HepG2 (cell line): ENCODE results near the gene ZFAND2B. TPM values are rescaled to one million over a fixed set of nuclear protein-coding genes. Genes with fewer than 3 reads are reported as not detected.
A peak's percentile ranks its signal among the peaks of the same experiment; 100 is the strongest.

Experiments
- ATAC-seq: fragments of 200-7000 bp; cut with Tn5 transposase; 3 replicates; pipeline ENCODE4 v1.9.1; 2020; ENCODE audit warnings: mild to moderate bottlenecking, moderate library complexity
- BruUV-seq: library from RNA; stranded (reverse); fragments of 400-500 nt; replicated peaks from 2 replicates; lab custom pipeline; 2021; lab: Mats Ljungman, UMichigan
- CTCF ChIA-PET: fragments of 300-600 bp; formaldehyde crosslinking; extraction: SDS; loops from one replicate; lab custom pipeline; 2021; ENCODE audit warnings: low total read pairs, inconsistent platforms, low intra/inter-chr PET ratio; lab: Yijun Ruan, JAX
- POLR2A ChIA-PET: fragments of 350-600 bp; sonication (Branson Sonifier 250); formaldehyde crosslinking; loops from one replicate; lab custom pipeline; 2020; ENCODE audit warnings: antibody characterized with exemption, inconsistent platforms; lab: Yijun Ruan, JAX
- DNase-seq: peaks from one replicate; pipeline ENCODE4 v3.0.0-alpha.2; 2015; ENCODE audit warnings: low spot score
- FAIRE-seq: peaks from 3 replicates; lab custom pipeline; 2011; peaks lifted over from hg19 to GRCh38; lab: Jason Lieb, UNC
- H2AFZ ChIP-seq: one replicate; pipeline ENCODE4 v1.6.1; 2011; ENCODE audit warnings: low read length, inconsistent platforms
- H3K27ac ChIP-seq: fragments of 300-600 bp; 3 replicates; pipeline ENCODE4 v1.8.0; 2011; ENCODE audit warnings: mixed run types, mild to moderate bottlenecking, mixed read lengths, low read length, inconsistent platforms; ENCODE audit not compliant: insufficient read depth; ENCODE audit errors: extremely low read length
- H3K27me3 ChIP-seq, 2 experiments: fragments of 200-600 bp in 1 of 2; 2 replicates in 1 of 2; 3 replicates in 1 of 2; pipeline versions ENCODE4 v1.6.0 to v1.8.0; 2011; ENCODE audit warnings: low read length in 2 of 2, mild to moderate bottlenecking in 2 of 2, moderate library complexity in 2 of 2, inconsistent platforms in 1 of 2; ENCODE audit not compliant: insufficient read depth in 2 of 2, control insufficient read depth in 1 of 2
- H3K36me3 ChIP-seq, 2 experiments: fragments of 200-600 bp in 1 of 2; replicated peaks in 1 of 2; 2 replicates in 1 of 2; 3 replicates in 1 of 2; pipeline versions ENCODE4 v1.5.1 to v1.8.0; 2011; ENCODE audit warnings: low read length in 2 of 2, inconsistent platforms in 1 of 2; ENCODE audit not compliant: insufficient read depth in 2 of 2, control insufficient read depth in 1 of 2
- H3K4me1 ChIP-seq: 2 replicates; pipeline ENCODE4 v1.5.1; 2012; ENCODE audit warnings: low read length, inconsistent platforms; ENCODE audit not compliant: insufficient read depth
- H3K4me2 ChIP-seq: 2 replicates; pipeline ENCODE4 v1.6.0; 2011; ENCODE audit warnings: low read depth, low read length, inconsistent platforms
- H3K4me3 ChIP-seq, 3 experiments: fragments of 200-600 bp in 1 of 3; sonication (generic), shearing (Covaris generic) in 1 of 3; replicated peaks in 1 of 3; 2 replicates each; pipeline ENCODE4 v1.5.1; 2011 to 2016; ENCODE audit warnings: low read length in 3 of 3, inconsistent platforms in 2 of 3, low read depth in 2 of 3, mild to moderate bottlenecking in 2 of 3, control low read depth in 1 of 3, mixed read lengths in 1 of 3; ENCODE audit not compliant: insufficient read depth in 1 of 3
- H3K79me2 ChIP-seq: one replicate; pipeline ENCODE4 v1.6.1; 2011; ENCODE audit warnings: low read length, inconsistent platforms; ENCODE audit not compliant: insufficient read depth
- H3K9ac ChIP-seq: 2 replicates; pipeline ENCODE4 v1.6.0; 2011; ENCODE audit warnings: mild to moderate bottlenecking, low read depth, low read length, inconsistent platforms; ENCODE audit not compliant: insufficient read depth
- H3K9me3 ChIP-seq: 2 replicates; pipeline ENCODE4 v1.5.1; 2012; ENCODE audit warnings: mild to moderate bottlenecking, low read length
- H4K20me1 ChIP-seq: 2 replicates; pipeline ENCODE4 v1.6.0; 2011; ENCODE audit warnings: inconsistent platforms, mild to moderate bottlenecking, low read length, moderate library complexity; ENCODE audit not compliant: insufficient read depth
- ELF4 ChIP-seq: sonication (generic); formaldehyde crosslinking; IDR thresholded peaks from 2 replicates; pipeline ENCODE4 v1.5.0; 2020; ENCODE audit warnings: missing genetic modification reagents, mild to moderate bottlenecking, moderate library complexity, borderline replicate concordance
- GLI4 ChIP-seq: sonication (generic); formaldehyde crosslinking; IDR thresholded peaks from 2 replicates; pipeline ENCODE4 v1.5.1; 2020; ENCODE audit warnings: missing genetic modification reagents, mild to moderate bottlenecking, moderate library complexity, borderline replicate concordance
- ISX ChIP-seq: sonication (generic); formaldehyde crosslinking; conservative IDR thresholded peaks from 2 replicates; pipeline ENCODE4 v1.5.0; 2020; ENCODE audit warnings: missing genetic modification reagents
- KLF15 ChIP-seq: sonication (generic); formaldehyde crosslinking; IDR thresholded peaks from 2 replicates; pipeline ENCODE4 v1.8.1; 2023; ENCODE audit warnings: borderline replicate concordance, mild to moderate bottlenecking, inconsistent platforms, missing genetic modification reagents, mixed read lengths
- PAWR ChIP-seq: sonication (generic); formaldehyde crosslinking; IDR thresholded peaks from 2 replicates; pipeline ENCODE4 v1.4.0; 2020; ENCODE audit warnings: missing genetic modification reagents, mild to moderate bottlenecking, borderline replicate concordance
- RAD21 ChIP-seq: fragments of 450-650 bp; formaldehyde crosslinking; IDR thresholded peaks from 2 replicates; pipeline ENCODE4 v1.5.0; 2020; ENCODE audit warnings: mild to moderate bottlenecking
- RFXANK ChIP-seq: IDR thresholded peaks from 2 replicates; pipeline ENCODE4 v1.6.1; 2016
- SAFB2 ChIP-seq: sonication (generic); formaldehyde crosslinking; IDR thresholded peaks from 2 replicates; pipeline ENCODE4 v1.5.1; 2020; ENCODE audit warnings: missing genetic modification reagents, low read depth, mild to moderate bottlenecking, borderline replicate concordance
- SPEN ChIP-seq: sonication (generic); formaldehyde crosslinking; IDR thresholded peaks from 2 replicates; pipeline ENCODE4 v1.5.1; 2020; ENCODE audit warnings: low read depth, mild to moderate bottlenecking, missing genetic modification reagents
- ZNF296 ChIP-seq: sonication (generic); formaldehyde crosslinking; conservative IDR thresholded peaks from 2 replicates; pipeline ENCODE4 v1.5.0; 2020; ENCODE audit warnings: mild to moderate bottlenecking, missing genetic modification reagents
- ZNF563 ChIP-seq: sonication (generic); formaldehyde crosslinking; IDR thresholded peaks from 2 replicates; pipeline ENCODE4 v1.8.0; 2022; ENCODE audit warnings: mild to moderate bottlenecking, moderate library complexity, missing genetic modification reagents
- ZNF891 ChIP-seq: sonication (generic); formaldehyde crosslinking; IDR thresholded peaks from 2 replicates; pipeline ENCODE4 v1.5.0; 2020; ENCODE audit warnings: mild to moderate bottlenecking, missing genetic modification reagents
- WGBS: methylation state at CpG from one replicate; pipeline ENCODE4 v1.1.6; 2017; ENCODE audit warnings: low lambda C conversion rate; 5-methylcytosine and 5-hydroxymethylcytosine counted together
- in situ Hi-C: cut with HindIII; loops from 2 replicates; pipeline ENCODE4 v1.10.0; 2017; ENCODE audit warnings: low pct_unique_long_range_greater_than_20kb; ENCODE audit not compliant: extremely low pct_ligation_motif_present
- intact Hi-C: fragments of 100-400 bp; cut with micrococcal nuclease; formaldehyde crosslinking; loops from one replicate; pipeline ENCODE4 v1.10.0; 2022; ENCODE audit not compliant: unreplicated experiment
- polyA plus RNA-seq, 8 experiments: library from polyadenylated mRNA; depleted of rRNA in 3 of 8; stranded (reverse) in 7 of 8; unstranded in 1 of 8; fragments of >200 nt; fragmentation: Illumina TruSeq in 4 of 8; extraction: Trizol in 4 of 8; gene quantifications; 2 replicates each; pipeline versions ENCODE4 v1.2.1 to v1.2.3, GENCODE V29; 2011 to 2016; ENCODE audit warnings: low read depth in 4 of 8, missing spikeins in 1 of 8, mixed read lengths in 1 of 8; ENCODE audit not compliant: insufficient read depth in 1 of 8
- total RNA-seq, 5 experiments: library from RNA; depleted of rRNA; stranded (reverse); fragments of >200 nt; fragmentation: Illumina TruSeq; extraction: Trizol; gene quantifications; 2 replicates each; pipeline ENCODE4 v1.2.3, GENCODE V29; 2016; ENCODE audit warnings: low read depth in 1 of 5
- TF ChIP-seq, protein P1 (sequence below): sonication (generic); formaldehyde crosslinking; IDR thresholded peaks from 2 replicates; pipeline ENCODE4 v1.8.0; 2022; ENCODE audit warnings: mild to moderate bottlenecking, missing genetic modification reagents; ENCODE audit not compliant: insufficient replicate concordance
- TF ChIP-seq, protein P2 (sequence below): sonication (generic); formaldehyde crosslinking; IDR thresholded peaks from 2 replicates; pipeline ENCODE4 v1.4.0; 2020; ENCODE audit warnings: missing genetic modification reagents; ENCODE audit errors: not compliant biosample characterization

The ZFAND2B gene
- total and polyA plus RNA-seq, 2 of the 13 experiments (the other 11 are each of a cell fraction or from before 2014, with no cell fraction given) = 53.3 to 115 TPM

DNA sequence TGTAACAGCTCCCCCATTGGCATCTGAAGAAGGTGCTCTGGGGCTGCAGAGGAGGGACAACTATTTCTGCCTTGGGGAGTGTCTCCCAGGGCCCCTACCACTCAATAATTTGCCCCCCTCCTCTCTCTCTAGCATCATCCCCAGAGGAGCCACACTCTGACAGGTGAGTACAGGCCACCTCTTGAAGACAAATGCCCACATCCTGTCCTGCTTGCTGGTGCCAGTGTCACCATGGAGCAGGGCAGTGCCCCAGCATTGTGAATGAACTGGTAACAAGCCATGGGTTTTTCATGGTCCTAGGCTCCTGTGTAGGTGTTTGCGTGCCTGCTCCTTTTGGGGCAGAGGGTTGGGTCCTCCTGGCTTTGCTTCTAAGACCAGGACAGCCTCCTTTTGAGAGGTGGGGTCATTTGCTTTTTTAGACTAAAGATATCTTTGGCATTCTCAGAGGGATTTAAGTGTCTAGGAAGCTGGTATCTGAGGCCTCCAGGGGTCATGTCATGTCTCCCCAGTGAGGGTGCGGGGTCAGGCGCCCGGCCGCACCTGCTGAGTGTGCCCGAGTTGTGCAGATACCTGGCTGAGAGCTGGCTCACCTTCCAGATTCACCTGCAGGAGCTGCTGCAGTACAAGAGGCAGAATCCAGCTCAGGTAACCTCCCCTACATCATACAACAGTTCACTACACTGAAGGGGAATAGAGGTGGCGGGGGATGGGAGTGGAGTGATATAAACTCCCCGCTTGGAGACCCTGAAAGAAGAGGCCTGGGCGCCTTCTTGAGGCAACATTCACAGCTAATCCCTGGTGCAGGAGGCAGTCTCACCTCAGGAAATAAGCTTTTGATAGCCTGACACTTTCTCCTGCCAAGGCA is 26.7 kb upstream of the ZFAND2B start:
- no peaks in the 10 kb centered on the region for H3K9me3 ChIP-seq
- no peak overlapping the region; a peak in 1 of 6 replicates for H3K4me3 ChIP-seq
- peaks cover 32 to 50% of the 10 kb centered on the region in 2 experiments for H3K36me3 ChIP-seq
- POLR2A ChIA-PET = interaction anchor here (1.3 to 4.8 kb wide), 3 partner anchors 19 to 29 kb away, joined by 3 to 21 read pairs (median 6); partner anchors contain the start of gene ZFAND2B
- intact Hi-C loops = no loop called here
- peak; percentile 39; the same call in 1 of the 2 replicates for TF ChIP-seq ZNF563 (CRISPR knock-in tag)
- no peak for TF ChIP-seq SPEN (CRISPR knock-in tag)
- H3K4me1 ChIP-seq = peaks cover 33% of the 10 kb centered on the region
- in situ Hi-C loops = no loop called here
- CTCF ChIA-PET = no interaction called here
- no TSS peak for BruUV-seq
- no peak overlapping the region for H3K9ac ChIP-seq
- H3K27ac ChIP-seq = no peak overlapping the region
- 99% methylated on average over 9 of the region's 9 CpGs for WGBS
- no peaks in the 10 kb centered on the region; a peak in 1 of 5 replicates for H3K27me3 ChIP-seq
- H3K4me2 ChIP-seq = peak overlapping the region; percentile 100
- peaks cover 26% of the 10 kb centered on the region for H3K79me2 ChIP-seq
- no peaks in the 10 kb centered on the region for H4K20me1 ChIP-seq
- no peak overlapping the region for H2AFZ ChIP-seq
- DNase-seq = no peak
- no peak for FAIRE-seq
- ATAC-seq = no peak

DNA sequence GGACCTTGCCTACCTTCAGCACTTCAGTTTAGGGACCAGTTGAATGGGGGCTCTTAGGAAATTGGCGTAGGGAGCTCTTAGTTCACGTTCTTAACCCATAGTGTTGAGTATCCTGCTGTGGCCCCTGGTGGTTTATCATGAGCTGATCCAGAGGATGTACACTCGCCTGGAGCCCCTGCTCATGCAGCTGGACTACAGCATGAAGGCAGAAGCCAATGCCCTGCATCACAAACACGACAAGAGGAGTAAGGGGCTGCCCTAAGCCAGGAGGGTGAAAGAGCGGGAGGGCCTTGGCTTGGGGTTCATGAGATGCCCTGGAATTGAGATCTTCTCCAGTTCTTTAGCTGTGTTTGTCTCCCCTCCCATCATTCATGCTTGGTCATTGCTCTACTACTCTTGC is 25.6 kb upstream of the ZFAND2B start:
- BruUV-seq = no TSS peak
- no peak for FAIRE-seq
- H3K27ac ChIP-seq = no peak overlapping the region
- peaks cover 24% of the 10 kb centered on the region for H3K4me1 ChIP-seq
- 98% methylated on average over 5 of the region's 5 CpGs for whole genome bisulfite sequencing
- H2AFZ ChIP-seq = no peak overlapping the region
- no peak overlapping the region for H3K4me2 ChIP-seq
- H3K9me3 ChIP-seq = no peaks in the 10 kb centered on the region
- DNase-seq = no peak
- H3K36me3 ChIP-seq = peaks cover 30 to 48% of the 10 kb centered on the region in 2 experiments
- ChIA-PET POLR2A (interaction anchor here (1.6 to 4.8 kb wide), 5 partner anchors 9 to 28 kb away, joined by 4 to 21 read pairs (median 9); partner anchors contain the start of gene ZFAND2B), CTCF (no interaction called here)
- no peaks in the 10 kb centered on the region for H4K20me1 ChIP-seq
- H3K4me3 ChIP-seq = no peak overlapping the region
- H3K79me2 ChIP-seq = peaks cover 19% of the 10 kb centered on the region
- ATAC-seq = no peak
- H3K27me3 ChIP-seq = no peaks in the 10 kb centered on the region; a peak in 1 of 5 replicates
- no peak overlapping the region for H3K9ac ChIP-seq
- intact Hi-C loops = no loop called here
- in situ Hi-C loops = no loop called here
- TF ChIP-seq ELF4 (CRISPR knock-in tag) (no peak), ISX (CRISPR knock-in tag) (no peak), ZNF296 (CRISPR knock-in tag) (no peak), PAWR (CRISPR knock-in tag) (no peak), SAFB2 (CRISPR knock-in tag) (no peak), RAD21 (no peak), RFXANK (CRISPR knock-in tag) (no peak), GLI4 (no peak), KLF15 (no peak), ZNF891 (CRISPR knock-in tag) (no peak)
- TF ChIP-seq, protein P1, sequence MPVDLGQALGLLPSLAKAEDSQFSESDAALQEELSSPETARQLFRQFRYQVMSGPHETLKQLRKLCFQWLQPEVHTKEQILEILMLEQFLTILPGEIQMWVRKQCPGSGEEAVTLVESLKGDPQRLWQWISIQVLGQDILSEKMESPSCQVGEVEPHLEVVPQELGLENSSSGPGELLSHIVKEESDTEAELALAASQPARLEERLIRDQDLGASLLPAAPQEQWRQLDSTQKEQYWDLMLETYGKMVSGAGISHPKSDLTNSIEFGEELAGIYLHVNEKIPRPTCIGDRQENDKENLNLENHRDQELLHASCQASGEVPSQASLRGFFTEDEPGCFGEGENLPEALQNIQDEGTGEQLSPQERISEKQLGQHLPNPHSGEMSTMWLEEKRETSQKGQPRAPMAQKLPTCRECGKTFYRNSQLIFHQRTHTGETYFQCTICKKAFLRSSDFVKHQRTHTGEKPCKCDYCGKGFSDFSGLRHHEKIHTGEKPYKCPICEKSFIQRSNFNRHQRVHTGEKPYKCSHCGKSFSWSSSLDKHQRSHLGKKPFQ (CRISPR knock-in tag) = no peak
- TF ChIP-seq, protein P2, sequence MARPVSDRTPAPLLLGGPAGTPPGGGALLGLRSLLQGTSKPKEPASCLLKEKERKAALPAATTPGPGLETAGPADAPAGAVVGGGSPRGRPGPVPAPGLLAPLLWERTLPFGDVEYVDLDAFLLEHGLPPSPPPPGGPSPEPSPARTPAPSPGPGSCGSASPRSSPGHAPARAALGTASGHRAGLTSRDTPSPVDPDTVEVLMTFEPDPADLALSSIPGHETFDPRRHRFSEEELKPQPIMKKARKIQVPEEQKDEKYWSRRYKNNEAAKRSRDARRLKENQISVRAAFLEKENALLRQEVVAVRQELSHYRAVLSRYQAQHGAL (CRISPR knock-in tag) = no peak
